H1 (cell line): ENCODE data around the gene GSAP. TPM values are rescaled to one million over a fixed set of nuclear protein-coding genes. Genes with fewer than 3 reads are reported as not detected.

Experiments used
- CTCF ChIA-PET: fragments of 300-600 bp; sonication (Branson Sonifier 250); formaldehyde crosslinking; loops from one replicate; lab custom pipeline; 2021; ENCODE audit not compliant: partially characterized antibody; lab: Charles Lee
- POLR2A ChIA-PET: fragments of 300-600 bp; sonication (Branson Sonifier 250); formaldehyde crosslinking; loops from one replicate; lab custom pipeline; 2021; ENCODE audit warnings: inconsistent platforms; ENCODE audit not compliant: partially characterized antibody; lab: Charles Lee
- DNase-seq, 2 experiments: peaks; one replicate each; pipeline versions ENCODE4 v3.0.0 to v3.0.0-alpha.2; 2010 to 2022; ENCODE audit warnings: low spot score in 2 of 2, low read depth in 1 of 2, mixed read lengths in 1 of 2
- FAIRE-seq: peaks from 2 replicates; lab custom pipeline; 2011; peaks lifted over from hg19 to GRCh38; lab: Jason Lieb, UNC
- H2AFZ ChIP-seq: 2 replicates; pipeline ENCODE4 v1.8.1; 2012; ENCODE audit warnings: low read length, inconsistent platforms
- H2AK5ac ChIP-seq: 2 replicates; pipeline ENCODE4 v1.6.1; 2013; ENCODE audit warnings: low read depth, low read length
- H2BK120ac ChIP-seq: replicated peaks from 2 replicates; pipeline ENCODE3; 2013; ENCODE audit warnings: low read depth, low read length, inconsistent platforms
- H2BK12ac ChIP-seq: 2 replicates; pipeline ENCODE4 v1.6.1; 2013; ENCODE audit warnings: low read depth, low read length
- H2BK15ac ChIP-seq: 2 replicates; pipeline ENCODE4 v1.6.1; 2013; ENCODE audit warnings: low read length
- H2BK20ac ChIP-seq: 2 replicates; pipeline ENCODE4 v1.6.1; 2013; ENCODE audit warnings: low read length
- H2BK5ac ChIP-seq: 2 replicates; pipeline ENCODE4 v1.6.1; 2013; ENCODE audit warnings: low read depth, low read length
- H3K14ac ChIP-seq: 2 replicates; pipeline ENCODE4 v1.6.1; 2013; ENCODE audit warnings: inconsistent platforms; ENCODE audit not compliant: insufficient read length
- H3K18ac ChIP-seq: 2 replicates; pipeline ENCODE4 v1.6.1; 2013; ENCODE audit warnings: low read length; ENCODE audit errors: extremely low read depth
- H3K23ac ChIP-seq: 2 replicates; pipeline ENCODE4 v1.6.1; 2013; ENCODE audit warnings: inconsistent platforms; ENCODE audit not compliant: insufficient read length
- H3K23me2 ChIP-seq: 2 replicates; pipeline ENCODE4 v1.6.1; 2013; ENCODE audit warnings: low read depth, low read length
- H3K27ac ChIP-seq: 2 replicates; pipeline ENCODE4 v1.6.1; 2011; ENCODE audit warnings: low read depth, low read length, inconsistent platforms
- H3K27me3 ChIP-seq, 4 experiments: replicated peaks in 1 of 4; 1 replicate in 1 of 4; 2 replicates in 3 of 4; pipeline versions ENCODE4 v1.6.1 to v1.8.1; 2011 to 2013; ENCODE audit warnings: low read length in 3 of 4, mild to moderate bottlenecking in 3 of 4, inconsistent platforms in 2 of 4, mixed read lengths in 2 of 4, moderate library complexity in 1 of 4; ENCODE audit not compliant: control insufficient read depth in 3 of 4, insufficient read depth in 3 of 4; ENCODE audit errors: extremely low read depth in 1 of 4
- H3K36me3 ChIP-seq, 4 experiments: 2 replicates each; pipeline versions ENCODE4 v1.6.1 to v1.8.1; 2011 to 2013; ENCODE audit warnings: mild to moderate bottlenecking in 4 of 4, low read length in 3 of 4, moderate library complexity in 2 of 4, control low read depth in 1 of 4, inconsistent platforms in 1 of 4; ENCODE audit not compliant: insufficient read depth in 4 of 4, control insufficient read depth in 2 of 4
- H3K4ac ChIP-seq: replicated peaks from 2 replicates; pipeline ENCODE3; 2013; ENCODE audit warnings: low read length, low read depth, mixed read lengths, inconsistent platforms; ENCODE audit not compliant: insufficient read length
- H3K4me1 ChIP-seq, 4 experiments: replicated peaks in 1 of 4; 1 replicate in 1 of 4; 2 replicates in 3 of 4; pipeline versions ENCODE4 v1.6.1 to v1.8.1; 2011 to 2013; ENCODE audit warnings: low read length in 3 of 4, inconsistent platforms in 2 of 4, mixed read lengths in 1 of 4; ENCODE audit not compliant: insufficient read depth in 4 of 4, control insufficient read depth in 3 of 4
- H3K4me2 ChIP-seq, 2 experiments: 2 replicates each; pipeline versions ENCODE4 v1.6.1 to v1.8.1; 2011 to 2013; ENCODE audit warnings: low read depth in 2 of 2, low read length in 2 of 2, control low read depth in 1 of 2, inconsistent platforms in 1 of 2, mild to moderate bottlenecking in 1 of 2; ENCODE audit not compliant: insufficient read depth in 1 of 2
- H3K4me3 ChIP-seq, 4 experiments: fragments of 200-600, 300-600 bp in 1 of 4; sonication (generic), shearing (Covaris generic), sonication (Bioruptor Twin) in 1 of 4; 2 replicates each; pipeline versions ENCODE4 v1.5.1 to v1.8.1; 2011 to 2016; ENCODE audit warnings: low read length in 4 of 4, low read depth in 3 of 4, control low read depth in 2 of 4, inconsistent platforms in 2 of 4, mild to moderate bottlenecking in 2 of 4, mixed read lengths in 1 of 4, moderate library complexity in 1 of 4; ENCODE audit not compliant: insufficient read depth in 2 of 4; ENCODE audit errors: extremely low read depth in 1 of 4
- H3K56ac ChIP-seq: replicated peaks from 2 replicates; pipeline ENCODE3; 2013; ENCODE audit warnings: low read depth, mild to moderate bottlenecking, mixed read lengths, low read length, inconsistent platforms; ENCODE audit not compliant: insufficient read length
- H3K79me1 ChIP-seq: 2 replicates; pipeline ENCODE4 v1.6.1; 2013; ENCODE audit warnings: low read depth, low read length, control low read depth
- H3K79me2 ChIP-seq, 2 experiments: 2 replicates each; pipeline versions ENCODE4 v1.6.1 to v1.8.1; 2012 to 2013; ENCODE audit warnings: low read length in 2 of 2, mild to moderate bottlenecking in 2 of 2, inconsistent platforms in 1 of 2; ENCODE audit not compliant: insufficient read depth in 2 of 2, control insufficient read depth in 1 of 2
- H3K9ac ChIP-seq, 4 experiments: replicated peaks in 1 of 4; 1 replicate in 1 of 4; 2 replicates in 3 of 4; pipeline versions ENCODE4 v1.6.1 to v1.8.1; 2011 to 2013; ENCODE audit warnings: low read depth in 3 of 4, low read length in 3 of 4, control low read depth in 2 of 4, mild to moderate bottlenecking in 2 of 4, moderate library complexity in 2 of 4, inconsistent platforms in 1 of 4; ENCODE audit errors: extremely low read depth in 1 of 4
- H3K9me3 ChIP-seq, 2 experiments: 2 replicates each; pipeline versions ENCODE4 v1.6.1 to v1.8.1; 2012 to 2013; ENCODE audit warnings: mild to moderate bottlenecking in 2 of 2, moderate library complexity in 2 of 2, control low read depth in 1 of 2, inconsistent platforms in 1 of 2, low read depth in 1 of 2, low read length in 1 of 2, mixed read lengths in 1 of 2; ENCODE audit not compliant: insufficient read depth in 2 of 2
- H4K20me1 ChIP-seq, 2 experiments: replicated peaks in 1 of 2; 2 replicates each; pipeline versions ENCODE3 to v1.8.1; 2011 to 2013; ENCODE audit warnings: inconsistent platforms in 2 of 2, low read length in 2 of 2, mild to moderate bottlenecking in 1 of 2; ENCODE audit not compliant: insufficient read depth in 2 of 2, control insufficient read depth in 1 of 2
- H4K5ac ChIP-seq: 2 replicates; pipeline ENCODE4 v1.6.1; 2013; ENCODE audit warnings: low read length, low read depth, mixed read lengths, inconsistent platforms; ENCODE audit not compliant: insufficient read length
- H4K8ac ChIP-seq: 2 replicates; pipeline ENCODE4 v1.8.0; 2013; ENCODE audit warnings: mild to moderate bottlenecking, moderate library complexity, low read length, inconsistent platforms; ENCODE audit not compliant: insufficient read depth; ENCODE audit errors: extremely low read depth
- H4K91ac ChIP-seq: replicated peaks from 2 replicates; pipeline ENCODE3; 2013; ENCODE audit warnings: low read length, mixed read lengths, inconsistent platforms; ENCODE audit not compliant: insufficient read length
- ASH2L ChIP-seq: fragments of 200-600, 300-600 bp; sonication (generic); IDR thresholded peaks from one replicate; pipeline ENCODE4 v1.7.1; 2017; ENCODE audit warnings: low read length
- EZH2 ChIP-seq: fragments of 200-600 bp; sonication (generic); IDR thresholded peaks from 2 replicates; pipeline ENCODE4 v1.7.1; 2012; ENCODE audit warnings: low read depth, mild to moderate bottlenecking, moderate library complexity, low read length, inconsistent platforms; ENCODE audit not compliant: severe bottlenecking
- POU5F1 ChIP-seq: IDR thresholded peaks from 2 replicates; pipeline ENCODE4 v1.6.1; 2011; ENCODE audit warnings: low read depth, mild to moderate bottlenecking, low read length, moderate library complexity
- RAD21 ChIP-seq, 2 experiments: IDR thresholded peaks in 1 of 2; conservative IDR thresholded peaks in 1 of 2; 2 replicates each; pipeline ENCODE4 v1.6.1; 2011; ENCODE audit warnings: low read depth in 2 of 2, low read length in 2 of 2, improper control_type of control experiment in 1 of 2, inconsistent platforms in 1 of 2, mild to moderate bottlenecking in 1 of 2, moderate library complexity in 1 of 2
- SAP30 ChIP-seq: fragments of 300-600 bp; sonication (generic); IDR thresholded peaks from 2 replicates; pipeline ENCODE4 v1.7.1; 2012; ENCODE audit warnings: low read length, moderate library complexity, mild to moderate bottlenecking, inconsistent platforms; ENCODE audit not compliant: insufficient read depth, insufficient replicate concordance
- TAF1 ChIP-seq: IDR thresholded peaks from 2 replicates; pipeline ENCODE4 v1.6.1; 2011; ENCODE audit warnings: mild to moderate bottlenecking, low read depth, low read length
- TBP ChIP-seq: IDR thresholded peaks from 2 replicates; pipeline ENCODE4 v1.6.1; 2011; ENCODE audit warnings: low read depth, low read length, improper control_type of control experiment
- WGBS, 2 experiments: shearing (Covaris generic) in 1 of 2; methylation state at CpG; one replicate each; pipeline versions ENCODE4 v1.1.6 to v1.1.7; 2013 to 2015; ENCODE audit warnings: low lambda C conversion rate in 2 of 2, mixed read lengths in 2 of 2, inconsistent platforms in 1 of 2, low coverage in 1 of 2, missing lambda C conversion rate in 1 of 2; ENCODE audit not compliant: insufficient replicate concordance in 2 of 2, insufficient coverage in 1 of 2, insufficient read length in 1 of 2; ENCODE audit errors: extremely low coverage in 1 of 2, missing lambda C conversion rate in 1 of 2; 5-methylcytosine and 5-hydroxymethylcytosine counted together
- polyA plus RNA-seq, 7 experiments: library from polyadenylated mRNA; depleted of rRNA in 3 of 7; stranded (reverse) in 5 of 7; unstranded in 2 of 7; fragments of >200 nt in 5 of 7; fragments of 200-250 nt in 2 of 7; gene quantifications; 1 replicate in 5 of 7; 2 replicates in 1 of 7; 4 replicates in 1 of 7; pipeline versions ENCODE4 v1.2.1 to v1.2.3, GENCODE V29; 2011 to 2013; ENCODE audit warnings: missing spikeins in 2 of 7, mixed read lengths in 2 of 7
- total RNA-seq: library from RNA; stranded (reverse); fragmentation: NEBNext Ultra II Directional; extraction: Animal tissue kit (Norgen Biotek cat#: 25700); gene quantifications from 2 replicates; pipeline ENCODE4 v1.2.1, GENCODE V29; 2021

Gene GSAP
- total and polyA plus RNA-seq, 2 of the 8 experiments (the other 6 are each of a cell fraction or from before 2014, with no cell fraction given) = 0.93 to 2.1 TPM

- CTCF ChIA-PET = interaction anchor here (2.9 kb wide), 1 partner anchor 10 kb away, joined by 12 read pairs; no protein-coding TSS in a partner anchor
- Histone ChIP-seq H3K23me2 (peaks cover 8% of the 10 kb centered on the region; the same call in 1 of the 2 replicates), H3K4ac (no peak overlapping the region), H2AFZ (peak overlapping the region; percentile 79), H3K27ac (no peak overlapping the region), H4K8ac (peak overlapping the region; percentile 86; the same call in 1 of the 2 replicates), H2BK15ac (no peak overlapping the region), H3K4me2 (peak overlapping the region; percentile 81 to 96), H2BK20ac (peak overlapping the region; percentile 76; the same call in 1 of the 2 replicates), H3K4me1 (peaks cover 4 to 34% (median 12%) of the 10 kb centered on the region in 4 experiments), H4K20me1 (no peaks in the 10 kb centered on the region), H3K36me3 (no peaks in the 10 kb centered on the region), H3K9me3 (no peaks in the 10 kb centered on the region), H2BK120ac (peak overlapping the region; percentile 47), H3K4me3 (peak overlapping the region; percentile 16 to 63 (median 48); a peak in 6 of 8 replicates), H3K23ac (no peak overlapping the region), H3K14ac (no peak overlapping the region), H3K79me2 (no peaks in the 10 kb centered on the region), H3K27me3 (peaks cover 0 to 15% (median 12%) of the 10 kb centered on the region in 4 experiments; a peak in 6 of 7 replicates), H4K5ac (peak overlapping the region; percentile 23), H2BK12ac (peak overlapping the region; percentile 53; the same call in 1 of the 2 replicates), H2AK5ac (no peak overlapping the region), H3K56ac (no peak overlapping the region), H3K18ac (peak overlapping the region; percentile 63; the same call in 1 of the 2 replicates), H3K9ac (no peak overlapping the region), H2BK5ac (peak overlapping the region; percentile 79; the same call in 1 of the 2 replicates), H3K79me1 (no peaks in the 10 kb centered on the region), H4K91ac (no peak overlapping the region)
- no peak for DNase-seq
- peak; percentile 69 for FAIRE-seq
- 57% methylated on average over 14 of the region's 20 CpGs; no CpG with 5 or more reads in 1 of the 2 experiments for WGBS, 2 experiments
- POLR2A ChIA-PET = interaction anchor here (1.2 to 5.7 kb wide), 2 partner anchors 9 to 27 kb away, joined by 3 to 28 read pairs; no protein-coding TSS in a partner anchor
- TF ChIP-seq POU5F1 = no peak
- no peak for TF ChIP-seq RAD21 (IDR thresholded peaks at IDR 0.05 in 1 of 2, conservative IDR thresholded peaks at IDR 0.05 in 1 of 2; ENCODE audit: low read depth in 2 of 2, low read length in 2 of 2)
- 0 out of 2 replicates have a peak, but pooled peaks have one; percentile 14 for TF ChIP-seq TBP
- no peak for TF ChIP-seq TAF1
- peak; percentile 35 for TF ChIP-seq EZH2
- TF ChIP-seq SAP30 = no peak
- TF ChIP-seq ASH2L = peak; percentile 49
Observed at GRCh38 chr7:77416621-77417371, 647 bp upstream of the GSAP start.
